ENCODE measurements around the gene KRT2.

DNA sequence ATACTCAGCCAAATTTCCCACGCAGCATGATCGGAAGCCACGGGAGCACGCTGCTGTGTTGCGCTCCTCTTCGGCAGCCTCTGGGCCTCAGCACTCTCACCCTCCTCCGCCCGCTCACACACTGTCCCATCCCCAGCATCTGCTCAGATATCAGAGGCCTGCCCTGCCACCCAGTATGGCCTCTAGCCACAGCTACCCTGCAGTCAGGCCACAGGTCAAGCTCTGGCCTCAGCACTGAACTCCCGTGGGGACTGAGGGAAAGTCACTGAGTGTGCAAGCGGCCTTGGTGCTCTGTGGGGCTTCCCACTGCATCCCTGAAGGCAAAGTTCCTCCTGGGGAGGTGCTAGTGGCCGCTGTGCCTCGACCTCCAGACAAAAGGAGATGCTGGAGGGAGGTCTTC is 49.3 kb upstream of the KRT2 start:
- TF ChIP-seq, protein P1, sequence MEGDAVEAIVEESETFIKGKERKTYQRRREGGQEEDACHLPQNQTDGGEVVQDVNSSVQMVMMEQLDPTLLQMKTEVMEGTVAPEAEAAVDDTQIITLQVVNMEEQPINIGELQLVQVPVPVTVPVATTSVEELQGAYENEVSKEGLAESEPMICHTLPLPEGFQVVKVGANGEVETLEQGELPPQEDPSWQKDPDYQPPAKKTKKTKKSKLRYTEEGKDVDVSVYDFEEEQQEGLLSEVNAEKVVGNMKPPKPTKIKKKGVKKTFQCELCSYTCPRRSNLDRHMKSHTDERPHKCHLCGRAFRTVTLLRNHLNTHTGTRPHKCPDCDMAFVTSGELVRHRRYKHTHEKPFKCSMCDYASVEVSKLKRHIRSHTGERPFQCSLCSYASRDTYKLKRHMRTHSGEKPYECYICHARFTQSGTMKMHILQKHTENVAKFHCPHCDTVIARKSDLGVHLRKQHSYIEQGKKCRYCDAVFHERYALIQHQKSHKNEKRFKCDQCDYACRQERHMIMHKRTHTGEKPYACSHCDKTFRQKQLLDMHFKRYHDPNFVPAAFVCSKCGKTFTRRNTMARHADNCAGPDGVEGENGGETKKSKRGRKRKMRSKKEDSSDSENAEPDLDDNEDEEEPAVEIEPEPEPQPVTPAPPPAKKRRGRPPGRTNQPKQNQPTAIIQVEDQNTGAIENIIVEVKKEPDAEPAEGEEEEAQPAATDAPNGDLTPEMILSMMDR (conservative IDR thresholded peaks at IDR 0.05; ENCODE audit: low read length), result no peak
- no peak for TF ChIP-seq EZH2phosphoT487 (IDR thresholded peaks at IDR 0.05; ENCODE audit: borderline replicate concordance, low read depth, low read length)

Data from OCI-LY7 (cell line).